GM19455 (cell line): ENCODE measurements around the gene GNAI2.
"Not testable (repeated sequence)": the region's sequence is repeated elsewhere in the genome, so short reads cannot be mapped to it uniquely, and the experiment has no call there.

ENCODE experiments used
- ATAC-seq: cut with Tn5 transposase; IDR thresholded peaks from one replicate; pipeline ENCODE4 v1.9.1; 2021; ENCODE audit not compliant: unreplicated experiment

The GNAI2 gene

DNA sequence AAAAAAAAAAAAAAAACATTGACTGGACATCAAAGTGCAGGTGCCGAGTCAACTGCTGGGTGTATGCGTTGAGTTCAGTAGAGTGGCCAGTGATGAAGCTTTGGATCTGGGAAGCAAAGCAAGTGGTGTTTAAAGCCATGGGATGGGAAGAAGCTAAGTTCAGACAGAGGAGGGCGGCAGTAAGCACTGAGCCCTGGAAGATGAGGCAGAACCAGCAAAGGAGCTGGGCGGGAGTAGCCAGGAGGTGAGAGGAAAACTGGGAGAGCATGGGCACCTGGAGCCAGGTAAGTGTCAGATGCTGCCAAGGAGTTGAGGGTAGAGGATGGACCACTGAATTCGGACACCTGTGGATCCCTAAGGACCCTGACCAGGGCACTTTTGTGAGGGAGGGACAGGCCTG is 11.4 kb upstream of the GNAI2 start:
- ATAC-seq: no peak

DNA sequence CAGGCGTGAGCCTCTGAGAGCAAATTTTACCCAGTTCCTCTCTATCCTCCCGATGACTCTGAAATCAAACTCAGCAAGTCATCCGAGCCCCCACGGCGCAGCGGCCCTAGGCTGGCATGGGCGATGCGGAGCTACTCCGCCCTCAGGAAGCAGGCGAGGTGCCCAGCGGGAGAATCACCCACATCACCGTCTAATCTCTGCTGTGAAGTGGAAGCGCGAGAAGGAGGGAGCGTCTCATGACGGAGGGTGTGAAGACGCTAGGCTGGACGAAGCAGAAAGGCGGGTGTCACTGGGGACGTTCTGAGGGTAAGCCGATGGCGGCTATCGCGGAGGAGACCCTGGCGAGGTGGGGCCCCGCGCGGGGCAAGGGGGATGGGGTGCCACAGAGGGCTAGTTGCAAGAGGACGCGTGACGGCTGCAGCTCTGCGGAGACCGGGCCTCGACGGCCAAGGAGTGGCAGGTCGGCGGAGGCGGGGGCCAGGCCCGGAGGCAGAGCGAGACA is 9.1 kb upstream of the GNAI2 start:
- ATAC-seq: peak; percentile 13

DNA sequence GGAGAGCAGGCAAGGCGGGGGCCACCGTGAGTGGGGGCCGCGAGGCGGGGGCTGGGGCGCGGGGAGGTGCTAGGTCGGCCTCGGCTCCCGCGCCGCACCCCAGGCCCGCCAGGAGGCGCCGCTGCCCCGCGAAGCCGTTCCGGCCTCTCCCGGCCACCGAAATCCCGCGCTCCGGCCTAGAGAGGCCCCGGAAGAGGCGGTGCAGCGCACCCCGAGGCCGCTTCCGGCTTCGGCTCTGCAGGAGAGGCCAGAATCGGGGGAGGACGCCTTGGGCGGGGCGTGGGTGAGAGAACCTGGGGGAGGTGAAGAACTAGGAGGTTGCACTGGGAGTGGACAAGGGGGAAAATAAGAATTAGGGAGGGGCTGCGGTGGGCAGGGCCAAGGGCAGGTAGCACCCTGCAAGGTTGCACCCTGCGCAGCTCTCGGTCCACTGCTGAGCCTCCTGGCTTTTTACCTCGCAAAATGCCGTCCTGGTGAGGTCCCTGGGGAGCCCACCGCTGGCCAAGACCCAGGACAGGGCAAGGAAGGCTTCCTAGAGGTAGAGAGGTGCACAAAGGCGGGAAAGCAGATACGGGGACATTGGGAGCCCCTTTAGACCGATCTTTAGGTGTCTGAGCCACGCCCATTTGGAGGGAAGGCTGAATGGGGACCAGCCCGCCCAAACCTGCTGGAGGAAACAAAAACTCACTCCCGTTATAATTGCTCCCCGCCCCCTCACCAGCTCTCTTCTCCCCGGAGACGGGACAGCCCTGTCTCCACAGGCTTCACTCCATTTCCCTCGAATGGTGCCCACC is 8.4 kb upstream of the GNAI2 start:
- ATAC-seq: peak; percentile 76

DNA sequence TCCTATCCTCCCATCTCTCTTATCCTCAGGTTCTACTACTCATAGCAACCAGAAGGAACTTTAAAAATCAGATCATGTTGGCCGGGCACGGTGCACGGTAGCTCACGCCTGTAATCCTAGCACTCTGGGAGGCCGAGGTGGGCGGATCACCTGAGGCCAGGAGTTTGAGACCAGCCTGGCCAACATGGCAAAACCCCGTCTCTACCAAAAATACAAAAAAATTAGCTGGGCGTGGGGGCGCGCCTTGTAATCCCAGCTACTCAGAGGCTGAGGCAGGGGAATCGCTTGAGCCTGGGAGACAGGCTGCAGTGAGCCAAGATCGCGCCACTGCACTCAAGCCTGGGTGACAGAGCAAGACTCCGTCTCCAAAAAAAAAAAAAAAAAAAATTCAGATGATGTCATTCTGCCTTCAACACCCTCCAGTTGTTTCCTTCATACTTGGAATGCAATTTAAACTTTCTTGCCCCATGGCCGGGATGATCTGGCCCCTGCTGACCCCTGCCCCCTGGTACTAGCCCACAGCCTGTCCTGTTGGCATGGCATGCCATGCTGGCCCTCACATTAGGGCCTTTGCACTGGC is 7.7 kb upstream of the GNAI2 start:
- ATAC-seq: not testable (repeated sequence)

DNA sequence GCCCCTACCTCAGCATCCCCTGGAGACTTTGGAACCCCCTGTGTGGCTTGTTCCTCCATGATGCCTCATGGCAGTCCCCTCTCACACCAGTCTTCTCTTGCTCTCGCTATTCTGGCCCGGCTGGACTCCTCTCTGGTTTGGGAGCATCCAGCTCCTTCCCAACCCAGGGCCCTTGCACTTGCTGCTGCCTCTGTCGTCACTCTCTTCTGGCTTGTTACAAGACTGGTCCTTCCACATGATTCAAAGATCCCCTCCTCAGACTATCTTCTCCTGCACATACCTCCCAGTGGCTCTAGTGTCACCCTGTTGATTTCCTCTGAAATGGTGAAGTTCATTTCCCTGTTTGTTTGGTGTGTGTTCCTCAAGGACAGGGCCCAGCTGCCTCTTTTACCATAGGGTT is 6.5 kb upstream of the GNAI2 start:
- no peak for ATAC-seq

DNA sequence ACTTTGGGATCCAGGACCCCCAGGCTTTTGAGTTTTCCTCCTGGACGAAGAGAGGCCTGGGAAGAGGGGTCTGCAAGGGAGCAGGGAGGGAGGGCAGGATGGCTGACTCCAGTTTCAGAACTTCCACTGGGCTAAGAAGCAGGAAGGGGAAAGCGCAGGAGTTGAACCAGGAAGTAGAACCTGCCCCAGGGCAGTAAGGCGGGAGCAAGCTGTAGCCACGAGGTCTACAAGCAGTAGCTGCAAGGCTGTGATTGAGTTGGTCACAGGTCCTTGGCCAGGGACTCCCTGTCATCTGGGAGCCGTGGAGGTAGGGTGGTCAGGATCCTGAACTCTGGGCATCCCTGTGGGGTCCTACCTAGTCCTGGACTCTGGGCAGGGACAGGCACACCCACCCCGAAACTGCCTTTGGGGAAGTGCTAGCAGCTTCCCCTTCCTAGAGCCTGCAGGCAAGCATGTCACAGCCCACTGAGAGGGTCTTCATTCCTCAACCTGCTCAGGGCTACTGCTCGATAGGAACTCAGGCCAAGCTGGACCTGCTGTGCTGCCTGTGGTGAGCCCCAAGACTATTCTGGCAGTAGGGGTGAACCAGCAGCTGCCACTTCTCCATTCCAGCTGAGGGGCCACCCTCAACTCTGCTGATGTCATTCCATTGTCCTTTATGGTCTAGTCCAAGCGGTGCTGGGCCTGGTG is 5.8 kb upstream of the GNAI2 start:
- no peak for ATAC-seq

DNA sequence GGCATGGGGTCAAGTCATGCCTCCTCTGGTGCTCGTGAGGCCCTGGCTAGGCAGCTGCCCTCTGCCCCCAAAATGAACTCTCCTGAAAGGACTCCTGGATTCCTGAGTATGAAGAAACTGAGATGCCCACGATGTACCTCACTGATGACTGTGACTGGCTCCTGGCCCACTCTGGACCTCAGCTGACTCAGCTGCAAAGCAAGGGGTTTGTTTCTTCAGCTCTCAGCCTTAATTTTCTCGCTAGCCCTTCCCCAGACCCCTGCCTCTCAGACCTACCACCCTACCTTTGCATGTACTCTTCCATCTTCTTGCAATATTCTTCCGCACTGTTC is 5.2 kb upstream of the GNAI2 start:
- no peak for ATAC-seq

DNA sequence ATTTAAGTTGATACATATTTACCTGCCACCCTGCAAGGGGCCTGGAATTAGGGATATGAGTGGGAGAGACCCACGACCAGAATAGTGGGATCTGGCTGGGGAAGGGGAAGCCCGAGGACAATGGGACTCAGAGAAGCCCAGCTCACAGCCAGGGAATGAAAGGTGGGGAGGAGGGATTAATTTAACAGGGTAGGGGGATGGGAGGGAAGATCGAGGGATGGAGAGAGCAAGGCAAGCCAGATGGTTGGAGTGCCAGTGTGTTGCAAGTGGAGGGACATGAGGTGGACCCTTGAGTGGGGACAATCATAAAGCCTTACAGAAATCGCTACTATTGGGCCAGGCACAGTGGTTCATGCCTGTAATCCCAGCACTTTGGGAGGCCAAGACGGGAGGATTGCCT is 4.4 kb upstream of the GNAI2 start:
- ATAC-seq: no peak

DNA sequence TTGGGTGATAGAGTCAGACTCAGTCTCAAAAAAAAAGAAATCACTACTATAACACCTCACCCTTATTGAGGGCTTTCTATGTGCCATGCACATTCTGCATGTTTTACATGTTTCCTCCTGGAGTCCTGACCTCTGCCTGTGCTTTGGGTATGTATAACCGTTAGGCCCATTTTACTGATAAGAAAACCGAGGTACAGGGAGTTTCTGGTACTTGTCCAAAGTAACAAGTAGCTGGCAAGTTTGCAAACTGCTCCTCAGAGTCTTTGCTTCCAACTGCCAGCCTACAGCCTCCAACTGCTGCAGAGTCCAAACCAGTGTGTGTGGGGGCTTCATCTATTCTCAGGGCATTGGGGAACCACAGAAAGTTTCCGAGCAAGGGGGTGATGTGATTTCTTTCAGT is 3.7 kb upstream of the GNAI2 start:
- no peak for ATAC-seq

DNA sequence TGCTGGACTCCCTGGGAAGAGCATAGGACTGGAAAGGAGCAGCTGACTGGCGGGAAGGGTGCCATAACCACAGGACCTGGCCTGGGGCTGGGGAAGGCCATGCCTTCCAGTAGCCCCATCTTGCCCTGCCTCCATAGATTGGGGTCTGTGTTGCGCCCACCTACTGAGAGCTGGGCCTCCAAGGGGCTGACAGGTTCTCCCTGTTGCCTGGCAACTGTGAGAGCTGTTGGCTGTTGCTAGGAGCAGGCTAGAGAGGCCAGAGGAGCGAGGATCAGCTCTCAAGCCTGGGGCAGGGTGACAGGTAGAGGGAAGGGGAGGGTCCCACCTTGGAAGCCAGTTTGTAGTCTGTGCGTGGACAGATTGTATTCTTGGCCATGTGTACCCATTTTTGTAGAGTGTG is 2.8 kb upstream of the GNAI2 start:
- no peak for ATAC-seq

DNA sequence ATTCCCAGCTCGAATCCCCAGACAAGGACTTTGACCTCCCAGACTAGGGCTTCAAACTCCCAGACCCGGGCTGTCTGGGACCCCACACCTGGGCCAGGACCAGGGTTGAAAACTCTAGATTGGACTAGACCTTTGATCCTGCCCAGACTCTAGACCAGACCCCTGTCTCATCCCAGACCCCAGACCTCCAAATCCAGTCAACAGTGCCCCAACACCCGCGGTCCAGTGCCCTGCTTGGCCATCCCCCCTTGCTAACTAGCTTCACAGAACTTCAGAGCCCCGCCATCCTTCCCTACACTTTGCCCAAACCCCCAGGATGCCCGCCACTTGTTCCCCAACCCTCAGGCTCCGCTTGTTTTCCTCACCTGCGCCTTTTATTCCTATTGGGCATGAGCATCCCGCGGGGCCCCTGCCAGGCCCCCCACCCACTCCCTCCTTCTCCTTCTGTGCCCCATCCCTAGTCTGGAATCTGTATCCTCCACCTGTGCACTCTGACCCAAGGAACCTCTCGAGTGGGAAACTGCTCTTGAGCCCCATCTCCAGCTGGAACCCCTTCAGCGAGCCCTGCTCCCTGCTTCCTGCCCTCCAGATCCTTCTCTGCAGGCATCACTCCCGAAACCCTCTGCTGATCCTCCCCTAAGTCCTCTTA is 604 bp downstream of the GNAI2 start:
- no peak for ATAC-seq

DNA sequence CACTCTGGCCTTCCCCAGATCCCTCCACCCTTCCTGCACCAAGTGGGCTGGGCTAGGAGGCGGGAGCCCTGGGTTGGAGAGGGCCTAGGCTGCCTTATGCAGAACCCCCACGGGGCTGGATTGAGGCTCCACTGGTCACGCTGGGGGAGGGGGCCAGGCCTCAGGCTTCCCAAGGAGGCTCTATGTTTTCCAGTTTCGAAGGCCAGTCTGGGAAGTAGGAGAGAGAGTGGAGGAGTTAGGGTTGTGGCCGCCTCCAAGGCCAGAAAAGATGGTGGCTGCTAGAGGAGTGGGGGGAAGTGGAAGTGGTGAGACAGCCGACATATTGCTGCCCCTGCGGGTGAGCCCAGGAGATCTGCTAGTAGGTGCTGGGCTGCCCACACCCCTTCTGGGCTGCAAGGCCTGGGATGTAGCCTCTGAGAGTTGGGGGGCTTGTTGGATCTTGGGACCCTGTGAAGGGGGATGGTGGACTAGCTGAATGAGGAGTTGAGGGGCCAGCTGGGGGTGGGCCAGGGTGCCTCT is 1.2 kb downstream of the GNAI2 start:
- no peak for ATAC-seq

DNA sequence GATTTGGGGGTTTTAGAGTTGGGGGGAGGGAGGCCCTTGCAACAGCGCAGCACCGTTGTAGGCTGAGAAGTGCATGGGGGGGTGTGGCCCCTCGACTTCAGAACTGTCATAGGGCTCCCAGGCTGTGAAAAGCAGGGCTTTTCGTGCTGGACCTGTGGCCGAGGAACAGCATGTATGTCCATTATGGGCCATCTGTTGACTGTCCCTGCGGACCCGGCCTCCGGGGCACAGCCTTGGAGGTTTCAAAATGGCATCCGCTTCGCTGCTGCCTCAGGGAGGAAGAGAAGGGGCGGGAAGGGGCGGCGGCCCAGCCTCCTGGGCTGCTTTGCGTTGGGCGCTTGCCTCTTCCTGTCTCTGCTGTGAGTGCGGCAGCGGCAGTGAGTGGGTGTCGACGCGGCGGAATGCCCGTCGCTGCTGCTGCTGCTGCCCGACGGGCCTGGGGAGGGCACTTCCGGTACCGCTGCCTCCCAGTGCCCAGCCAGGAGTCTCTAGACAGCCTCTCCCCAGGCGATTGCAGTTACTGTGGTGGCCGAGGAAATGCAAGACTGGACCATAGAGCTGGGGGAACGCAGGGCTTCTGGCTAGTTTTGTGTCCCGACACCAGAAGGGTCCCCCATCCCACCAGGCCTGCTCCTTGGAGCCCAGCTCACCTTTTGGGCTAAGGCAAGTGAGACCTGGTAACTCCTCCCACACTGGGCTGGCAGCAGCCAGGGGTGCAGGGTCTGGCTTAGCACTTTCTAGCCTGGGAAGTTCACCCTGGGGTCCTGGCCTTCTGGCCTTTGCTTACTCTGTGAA is 1.9 kb downstream of the GNAI2 start:
- ATAC-seq: no peak

DNA sequence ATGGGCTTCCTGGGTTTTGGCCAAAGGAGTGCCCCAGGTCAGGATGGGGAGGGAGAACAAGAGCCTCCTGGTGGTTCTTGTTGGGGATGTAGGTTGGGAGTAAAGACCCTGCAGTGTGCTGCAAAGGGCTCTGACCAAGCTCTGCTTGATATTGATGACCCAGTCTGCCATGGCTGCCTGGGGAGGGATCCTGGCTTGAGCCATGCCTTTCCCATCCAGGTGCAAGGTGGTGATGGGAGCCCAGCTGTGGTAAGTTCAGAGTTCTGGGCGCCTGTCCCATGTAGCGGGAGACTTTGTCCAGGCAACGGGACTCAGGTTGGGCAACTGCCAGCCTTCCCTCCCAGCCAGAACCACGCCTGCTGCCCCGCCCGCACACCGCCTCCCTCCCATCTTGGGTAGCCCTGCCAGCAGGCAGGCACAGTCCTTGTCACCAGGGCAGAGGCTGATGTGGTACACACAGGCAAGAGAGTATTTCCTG is 2.6 kb downstream of the GNAI2 start:
- no peak for ATAC-seq

DNA sequence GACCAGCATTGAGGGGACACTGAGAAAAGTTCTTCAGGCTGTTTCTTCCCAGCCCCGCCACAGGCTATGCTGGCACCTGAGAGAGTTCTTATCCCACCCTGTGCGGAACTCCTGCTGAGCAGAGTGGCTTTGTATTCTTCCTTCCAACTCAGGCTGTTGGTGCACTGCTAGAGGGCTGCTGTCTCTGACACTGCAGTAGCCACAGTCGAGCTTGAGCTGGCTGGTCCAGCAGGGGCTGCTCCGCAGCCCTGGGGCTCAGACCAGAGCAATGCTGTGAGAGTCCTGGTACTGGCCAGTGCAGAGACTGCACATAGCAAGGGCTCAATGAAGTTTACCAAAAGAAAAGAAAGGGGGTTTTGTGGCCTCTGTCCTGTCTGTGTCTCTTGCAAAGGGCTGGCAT is 3.6 kb downstream of the GNAI2 start:
- ATAC-seq: no peak

DNA sequence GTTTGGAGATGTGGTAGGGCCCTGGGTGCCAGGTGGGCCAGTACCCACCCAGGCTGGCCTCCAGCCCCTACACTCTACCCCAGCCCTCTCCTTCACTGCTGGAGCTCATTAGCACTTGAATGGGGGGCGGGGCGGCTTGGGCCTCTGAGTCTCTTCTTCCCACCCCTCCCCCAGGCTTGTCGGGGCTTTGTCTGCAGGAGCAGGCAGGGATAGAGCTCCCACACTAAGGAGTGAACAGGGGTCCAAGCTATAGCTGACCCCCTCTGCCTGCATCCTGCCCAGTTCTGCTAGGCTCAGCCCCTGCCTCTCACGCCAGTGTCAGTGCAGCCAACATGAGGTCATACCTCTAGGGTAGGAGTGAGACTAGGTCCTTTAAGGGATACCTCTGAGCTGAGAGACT is 5.2 kb downstream of the GNAI2 start:
- ATAC-seq: no peak

DNA sequence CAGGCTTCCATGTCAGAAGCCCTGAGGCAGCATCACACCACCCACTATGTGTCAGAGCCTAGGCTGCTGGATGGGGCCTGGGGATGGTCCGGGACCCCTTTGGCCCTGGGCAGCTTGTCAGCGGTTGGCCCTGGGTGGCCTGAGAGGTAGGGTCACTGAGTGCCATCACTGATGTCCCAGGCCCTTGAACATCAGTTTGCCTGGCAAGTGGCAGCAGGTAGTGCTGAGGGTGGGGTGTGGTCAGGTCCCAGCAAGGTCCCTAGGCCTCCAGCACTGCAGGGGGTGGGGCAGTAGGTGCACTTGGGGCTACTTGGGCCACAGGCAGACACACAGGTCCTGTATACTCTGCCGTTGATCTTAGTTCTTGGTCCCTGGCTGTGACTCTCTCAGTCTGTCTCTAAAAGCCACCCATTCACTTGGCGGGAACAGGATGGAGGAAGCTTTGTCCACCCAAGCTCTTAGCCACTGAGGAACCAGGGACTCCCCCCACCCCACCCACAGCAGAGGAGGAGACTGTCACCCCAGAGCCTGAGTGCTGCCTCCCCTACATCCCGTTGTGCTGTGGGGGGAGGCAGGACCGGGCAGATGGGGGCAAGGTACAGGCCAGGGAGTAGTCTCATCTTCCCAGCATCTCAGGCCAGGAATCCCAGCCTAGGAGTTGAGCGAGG is 5.8 kb downstream of the GNAI2 start:
- no peak for ATAC-seq

DNA sequence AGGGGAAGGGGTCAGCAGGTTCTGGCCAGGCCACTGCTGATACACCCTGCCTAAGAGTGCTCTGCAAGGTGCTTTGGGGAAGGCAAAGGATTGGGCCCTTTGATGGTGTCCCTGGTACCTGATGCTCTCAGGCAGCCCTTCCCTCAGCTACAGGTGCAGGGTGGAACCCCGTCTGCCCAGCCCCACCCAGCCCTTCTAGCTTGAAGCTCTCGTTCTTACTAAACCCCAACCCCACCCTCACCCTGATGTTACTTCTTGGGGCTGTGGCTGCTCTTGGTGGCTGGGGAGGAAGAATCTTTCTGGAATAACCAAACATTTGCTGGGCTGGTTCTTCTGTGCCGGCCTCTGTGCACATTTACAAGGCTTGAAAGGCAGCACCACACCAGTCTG is 6.4 kb downstream of the GNAI2 start:
- ATAC-seq: no peak

DNA sequence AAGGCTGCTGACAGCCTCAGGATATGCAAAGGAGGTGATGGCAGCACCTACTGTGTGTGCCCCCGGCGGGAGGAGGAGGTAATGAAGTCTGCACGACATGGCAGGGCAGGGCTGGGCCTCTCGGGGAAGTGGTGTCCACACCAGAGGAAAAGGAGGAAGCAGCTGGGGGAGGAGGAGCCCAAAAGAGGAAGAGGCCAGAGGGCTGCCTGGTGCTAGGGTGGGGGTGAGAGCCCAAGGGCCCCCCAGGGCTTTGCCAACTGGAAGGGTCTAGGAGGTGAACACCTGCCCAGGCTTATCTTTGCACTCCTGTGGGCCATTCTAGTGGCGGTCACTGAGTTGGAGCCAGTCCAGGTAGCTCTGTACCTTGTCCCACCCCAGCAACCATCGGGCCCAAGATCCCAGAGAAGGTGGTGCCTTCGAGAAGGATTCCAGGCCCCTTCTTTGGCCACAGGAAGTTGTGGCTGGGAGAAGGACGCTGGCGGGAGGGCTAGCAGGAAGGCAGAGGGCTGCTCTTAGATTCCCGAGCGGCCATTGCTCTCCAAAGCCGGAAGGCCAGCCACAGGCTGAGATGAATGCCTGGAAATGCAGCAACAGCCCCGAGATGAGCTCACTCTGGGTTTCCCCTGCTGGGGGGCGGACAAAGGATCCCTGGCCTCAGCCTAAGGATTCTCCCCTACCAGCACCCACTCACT is 7.0 kb downstream of the GNAI2 start:
- ATAC-seq: no peak

DNA sequence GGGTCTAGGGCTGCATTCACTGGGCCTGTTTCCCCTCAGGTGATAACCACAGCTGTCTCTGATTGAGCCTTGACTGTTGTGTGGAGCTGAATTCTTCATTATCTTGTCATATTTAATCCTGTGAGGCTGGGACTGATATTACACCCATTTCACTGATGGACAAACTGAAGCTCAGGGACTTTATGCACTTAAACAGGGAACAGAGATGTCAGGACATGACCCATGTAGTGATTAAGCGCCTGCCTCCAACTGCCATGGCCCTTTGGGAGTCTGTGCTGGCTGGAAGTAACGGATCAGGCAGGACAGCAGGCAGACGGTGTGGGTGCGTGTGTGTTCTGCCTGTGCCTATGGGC is 7.5 kb downstream of the GNAI2 start:
- no peak for ATAC-seq
